ENCODE results near the gene WFIKKN2. TPM values are rescaled to one million over a fixed set of nuclear protein-coding genes. Genes with fewer than 3 reads are reported as not detected.

The WFIKKN2 gene
- total and polyA plus RNA-seq, 2 experiments from 2014 or later: not detected

DNA sequence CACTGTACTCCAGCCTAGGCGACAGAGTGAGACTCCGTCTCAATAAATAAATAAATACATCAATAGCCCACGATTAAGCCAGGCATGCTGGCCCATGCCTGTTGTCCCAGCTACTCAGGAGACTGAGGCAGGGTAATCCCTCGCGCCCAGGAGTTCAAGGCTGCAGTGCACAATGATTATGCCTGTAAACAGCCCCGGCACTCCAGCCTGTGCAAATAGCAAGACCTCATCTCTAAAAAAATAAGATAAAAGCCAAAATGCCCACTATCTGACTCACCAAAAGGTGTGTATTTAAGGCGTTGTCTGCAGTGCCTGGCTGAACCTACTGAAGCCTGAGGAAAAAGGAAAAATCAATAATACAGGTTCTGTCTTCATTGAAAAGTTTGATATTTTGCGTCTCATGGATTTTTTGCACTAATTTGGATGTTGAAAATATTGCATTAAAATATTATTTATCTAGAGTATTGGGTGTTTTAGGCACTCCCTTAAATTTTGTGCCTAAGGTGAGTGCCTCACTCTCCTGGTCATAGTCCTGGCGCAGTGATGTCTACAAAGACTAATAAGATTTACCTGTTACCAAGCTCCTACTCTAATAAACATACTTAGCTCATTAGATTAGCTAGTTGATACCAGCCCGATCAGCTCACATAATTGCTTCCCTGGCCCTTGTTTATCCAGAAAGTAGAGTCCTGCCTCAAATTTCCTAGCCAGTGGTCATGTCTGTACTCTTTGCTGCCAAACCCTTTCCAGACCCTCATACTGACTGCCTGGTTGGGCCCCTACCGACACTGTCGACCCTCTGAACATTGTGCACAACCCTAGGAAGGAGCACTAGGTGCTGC lies 55.5 kb downstream of the WFIKKN2 start:
- H3F3A ChIP-seq (replicated peaks; ENCODE audit: low read depth): 0 out of 2 replicates have a peak, but pooled peaks cover 3% of the 10 kb centered on the region
- no peaks in the 10 kb centered on the region for H3K36me3 Mint-ChIP-seq (ENCODE audit: low read depth)
- no peak overlapping the region for H3K27ac ChIP-seq (ENCODE audit: low read depth)
- H3K4me3 Mint-ChIP-seq: no peak overlapping the region
- no peaks in the 10 kb centered on the region for H3K9me2 ChIP-seq (ENCODE audit: insufficient read depth)
- H3K27ac Mint-ChIP-seq: peak overlapping the region; percentile 42; the same call in 1 of the 2 replicates
- H3K27me3 ChIP-seq (ENCODE audit: insufficient read depth): no peaks in the 10 kb centered on the region
- H2AFZ ChIP-seq: peak overlapping the region; percentile 11; the same call in 1 of the 2 replicates
- peaks cover 9% of the 10 kb centered on the region for H3K27me3 Mint-ChIP-seq (ENCODE audit: insufficient read depth, low read depth, poor library complexity)
- H3K36me3 ChIP-seq (ENCODE audit: insufficient read depth): no peaks in the 10 kb centered on the region
- no peaks in the 10 kb centered on the region for H4K20me1 ChIP-seq (replicated peaks; ENCODE audit: insufficient read depth)
- no peaks in the 10 kb centered on the region for H3K79me2 ChIP-seq (replicated peaks; ENCODE audit: insufficient read depth)
- H3K9me3 Mint-ChIP-seq: no peaks in the 10 kb centered on the region; the same call in 2 of the 3 replicates
- H3K4me1 ChIP-seq (ENCODE audit: insufficient read depth): peaks cover 25% of the 10 kb centered on the region
- DNase-seq (ENCODE audit: low spot score): no peak
- no peak for TF ChIP-seq JUNB (IDR thresholded peaks at IDR 0.05; ENCODE audit: unreplicated experiment)
- TF ChIP-seq, protein P1, sequence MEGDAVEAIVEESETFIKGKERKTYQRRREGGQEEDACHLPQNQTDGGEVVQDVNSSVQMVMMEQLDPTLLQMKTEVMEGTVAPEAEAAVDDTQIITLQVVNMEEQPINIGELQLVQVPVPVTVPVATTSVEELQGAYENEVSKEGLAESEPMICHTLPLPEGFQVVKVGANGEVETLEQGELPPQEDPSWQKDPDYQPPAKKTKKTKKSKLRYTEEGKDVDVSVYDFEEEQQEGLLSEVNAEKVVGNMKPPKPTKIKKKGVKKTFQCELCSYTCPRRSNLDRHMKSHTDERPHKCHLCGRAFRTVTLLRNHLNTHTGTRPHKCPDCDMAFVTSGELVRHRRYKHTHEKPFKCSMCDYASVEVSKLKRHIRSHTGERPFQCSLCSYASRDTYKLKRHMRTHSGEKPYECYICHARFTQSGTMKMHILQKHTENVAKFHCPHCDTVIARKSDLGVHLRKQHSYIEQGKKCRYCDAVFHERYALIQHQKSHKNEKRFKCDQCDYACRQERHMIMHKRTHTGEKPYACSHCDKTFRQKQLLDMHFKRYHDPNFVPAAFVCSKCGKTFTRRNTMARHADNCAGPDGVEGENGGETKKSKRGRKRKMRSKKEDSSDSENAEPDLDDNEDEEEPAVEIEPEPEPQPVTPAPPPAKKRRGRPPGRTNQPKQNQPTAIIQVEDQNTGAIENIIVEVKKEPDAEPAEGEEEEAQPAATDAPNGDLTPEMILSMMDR (conservative IDR thresholded peaks at IDR 0.05; ENCODE audit: low read depth in 2 of 2): no peak
- no peak for TF ChIP-seq CREB1 (CRISPR knock-in tag; IDR thresholded peaks at IDR 0.05; ENCODE audit: low read depth)
- TF ChIP-seq, protein P2, sequence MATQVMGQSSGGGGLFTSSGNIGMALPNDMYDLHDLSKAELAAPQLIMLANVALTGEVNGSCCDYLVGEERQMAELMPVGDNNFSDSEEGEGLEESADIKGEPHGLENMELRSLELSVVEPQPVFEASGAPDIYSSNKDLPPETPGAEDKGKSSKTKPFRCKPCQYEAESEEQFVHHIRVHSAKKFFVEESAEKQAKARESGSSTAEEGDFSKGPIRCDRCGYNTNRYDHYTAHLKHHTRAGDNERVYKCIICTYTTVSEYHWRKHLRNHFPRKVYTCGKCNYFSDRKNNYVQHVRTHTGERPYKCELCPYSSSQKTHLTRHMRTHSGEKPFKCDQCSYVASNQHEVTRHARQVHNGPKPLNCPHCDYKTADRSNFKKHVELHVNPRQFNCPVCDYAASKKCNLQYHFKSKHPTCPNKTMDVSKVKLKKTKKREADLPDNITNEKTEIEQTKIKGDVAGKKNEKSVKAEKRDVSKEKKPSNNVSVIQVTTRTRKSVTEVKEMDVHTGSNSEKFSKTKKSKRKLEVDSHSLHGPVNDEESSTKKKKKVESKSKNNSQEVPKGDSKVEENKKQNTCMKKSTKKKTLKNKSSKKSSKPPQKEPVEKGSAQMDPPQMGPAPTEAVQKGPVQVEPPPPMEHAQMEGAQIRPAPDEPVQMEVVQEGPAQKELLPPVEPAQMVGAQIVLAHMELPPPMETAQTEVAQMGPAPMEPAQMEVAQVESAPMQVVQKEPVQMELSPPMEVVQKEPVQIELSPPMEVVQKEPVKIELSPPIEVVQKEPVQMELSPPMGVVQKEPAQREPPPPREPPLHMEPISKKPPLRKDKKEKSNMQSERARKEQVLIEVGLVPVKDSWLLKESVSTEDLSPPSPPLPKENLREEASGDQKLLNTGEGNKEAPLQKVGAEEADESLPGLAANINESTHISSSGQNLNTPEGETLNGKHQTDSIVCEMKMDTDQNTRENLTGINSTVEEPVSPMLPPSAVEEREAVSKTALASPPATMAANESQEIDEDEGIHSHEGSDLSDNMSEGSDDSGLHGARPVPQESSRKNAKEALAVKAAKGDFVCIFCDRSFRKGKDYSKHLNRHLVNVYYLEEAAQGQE (IDR thresholded peaks at IDR 0.05; ENCODE audit: unreplicated experiment): no peak
- TF ChIP-seq NANOG (IDR thresholded peaks at IDR 0.05; ENCODE audit: borderline replicate concordance): no peak
- no peak for TF ChIP-seq ZNF114 (CRISPR knock-in tag; IDR thresholded peaks at IDR 0.05)
- TF ChIP-seq ZNF331 (CRISPR knock-in tag; IDR thresholded peaks at IDR 0.05; ENCODE audit: low read depth): no peak
- TF ChIP-seq, protein P3, sequence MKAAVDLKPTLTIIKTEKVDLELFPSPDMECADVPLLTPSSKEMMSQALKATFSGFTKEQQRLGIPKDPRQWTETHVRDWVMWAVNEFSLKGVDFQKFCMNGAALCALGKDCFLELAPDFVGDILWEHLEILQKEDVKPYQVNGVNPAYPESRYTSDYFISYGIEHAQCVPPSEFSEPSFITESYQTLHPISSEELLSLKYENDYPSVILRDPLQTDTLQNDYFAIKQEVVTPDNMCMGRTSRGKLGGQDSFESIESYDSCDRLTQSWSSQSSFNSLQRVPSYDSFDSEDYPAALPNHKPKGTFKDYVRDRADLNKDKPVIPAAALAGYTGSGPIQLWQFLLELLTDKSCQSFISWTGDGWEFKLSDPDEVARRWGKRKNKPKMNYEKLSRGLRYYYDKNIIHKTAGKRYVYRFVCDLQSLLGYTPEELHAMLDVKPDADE (IDR thresholded peaks at IDR 0.05): no peak
- TF ChIP-seq EZH2phosphoT487 (IDR thresholded peaks at IDR 0.05; ENCODE audit: unreplicated experiment): no peak
- no peak for TF ChIP-seq EZH2 (IDR thresholded peaks at IDR 0.05; ENCODE audit: low read depth, unreplicated experiment)
- no peak for TF ChIP-seq POLR2AphosphoS5 (IDR thresholded peaks at IDR 0.05; ENCODE audit: low read depth)
- TF ChIP-seq STAT1 (IDR thresholded peaks at IDR 0.05; ENCODE audit: unreplicated experiment): no peak
- TF ChIP-seq, protein P4, sequence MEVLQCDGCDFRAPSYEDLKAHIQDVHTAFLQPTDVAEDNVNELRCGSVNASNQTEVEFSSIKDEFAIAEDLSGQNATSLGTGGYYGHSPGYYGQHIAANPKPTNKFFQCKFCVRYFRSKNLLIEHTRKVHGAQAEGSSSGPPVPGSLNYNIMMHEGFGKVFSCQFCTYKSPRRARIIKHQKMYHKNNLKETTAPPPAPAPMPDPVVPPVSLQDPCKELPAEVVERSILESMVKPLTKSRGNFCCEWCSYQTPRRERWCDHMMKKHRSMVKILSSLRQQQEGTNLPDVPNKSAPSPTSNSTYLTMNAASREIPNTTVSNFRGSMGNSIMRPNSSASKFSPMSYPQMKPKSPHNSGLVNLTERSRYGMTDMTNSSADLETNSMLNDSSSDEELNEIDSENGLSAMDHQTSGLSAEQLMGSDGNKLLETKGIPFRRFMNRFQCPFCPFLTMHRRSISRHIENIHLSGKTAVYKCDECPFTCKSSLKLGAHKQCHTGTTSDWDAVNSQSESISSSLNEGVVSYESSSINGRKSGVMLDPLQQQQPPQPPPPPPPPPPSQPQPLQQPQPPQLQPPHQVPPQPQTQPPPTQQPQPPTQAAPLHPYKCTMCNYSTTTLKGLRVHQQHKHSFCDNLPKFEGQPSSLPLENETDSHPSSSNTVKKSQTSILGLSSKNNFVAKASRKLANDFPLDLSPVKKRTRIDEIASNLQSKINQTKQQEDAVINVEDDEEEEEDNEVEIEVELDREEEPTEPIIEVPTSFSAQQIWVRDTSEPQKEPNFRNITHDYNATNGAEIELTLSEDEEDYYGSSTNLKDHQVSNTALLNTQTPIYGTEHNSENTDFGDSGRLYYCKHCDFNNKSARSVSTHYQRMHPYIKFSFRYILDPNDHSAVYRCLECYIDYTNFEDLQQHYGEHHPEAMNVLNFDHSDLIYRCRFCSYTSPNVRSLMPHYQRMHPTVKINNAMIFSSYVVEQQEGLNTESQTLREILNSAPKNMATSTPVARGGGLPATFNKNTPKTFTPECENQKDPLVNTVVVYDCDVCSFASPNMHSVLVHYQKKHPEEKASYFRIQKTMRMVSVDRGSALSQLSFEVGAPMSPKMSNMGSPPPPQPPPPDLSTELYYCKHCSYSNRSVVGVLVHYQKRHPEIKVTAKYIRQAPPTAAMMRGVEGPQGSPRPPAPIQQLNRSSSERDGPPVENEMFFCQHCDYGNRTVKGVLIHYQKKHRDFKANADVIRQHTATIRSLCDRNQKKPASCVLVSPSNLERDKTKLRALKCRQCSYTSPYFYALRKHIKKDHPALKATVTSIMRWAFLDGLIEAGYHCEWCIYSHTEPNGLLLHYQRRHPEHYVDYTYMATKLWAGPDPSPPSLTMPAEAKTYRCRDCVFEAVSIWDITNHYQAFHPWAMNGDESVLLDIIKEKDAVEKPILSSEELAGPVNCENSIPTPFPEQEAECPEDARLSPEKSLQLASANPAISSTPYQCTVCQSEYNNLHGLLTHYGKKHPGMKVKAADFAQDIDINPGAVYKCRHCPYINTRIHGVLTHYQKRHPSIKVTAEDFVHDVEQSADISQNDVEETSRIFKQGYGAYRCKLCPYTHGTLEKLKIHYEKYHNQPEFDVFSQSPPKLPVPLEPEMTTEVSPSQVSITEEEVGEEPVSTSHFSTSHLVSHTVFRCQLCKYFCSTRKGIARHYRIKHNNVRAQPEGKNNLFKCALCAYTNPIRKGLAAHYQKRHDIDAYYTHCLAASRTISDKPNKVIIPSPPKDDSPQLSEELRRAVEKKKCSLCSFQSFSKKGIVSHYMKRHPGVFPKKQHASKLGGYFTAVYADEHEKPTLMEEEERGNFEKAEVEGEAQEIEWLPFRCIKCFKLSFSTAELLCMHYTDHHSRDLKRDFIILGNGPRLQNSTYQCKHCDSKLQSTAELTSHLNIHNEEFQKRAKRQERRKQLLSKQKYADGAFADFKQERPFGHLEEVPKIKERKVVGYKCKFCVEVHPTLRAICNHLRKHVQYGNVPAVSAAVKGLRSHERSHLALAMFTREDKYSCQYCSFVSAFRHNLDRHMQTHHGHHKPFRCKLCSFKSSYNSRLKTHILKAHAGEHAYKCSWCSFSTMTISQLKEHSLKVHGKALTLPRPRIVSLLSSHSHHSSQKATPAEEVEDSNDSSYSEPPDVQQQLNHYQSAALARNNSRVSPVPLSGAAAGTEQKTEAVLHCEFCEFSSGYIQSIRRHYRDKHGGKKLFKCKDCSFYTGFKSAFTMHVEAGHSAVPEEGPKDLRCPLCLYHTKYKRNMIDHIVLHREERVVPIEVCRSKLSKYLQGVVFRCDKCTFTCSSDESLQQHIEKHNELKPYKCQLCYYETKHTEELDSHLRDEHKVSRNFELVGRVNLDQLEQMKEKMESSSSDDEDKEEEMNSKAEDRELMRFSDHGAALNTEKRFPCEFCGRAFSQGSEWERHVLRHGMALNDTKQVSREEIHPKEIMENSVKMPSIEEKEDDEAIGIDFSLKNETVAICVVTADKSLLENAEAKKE (CRISPR knock-in tag; IDR thresholded peaks at IDR 0.05): no peak
- H3K4me2 ChIP-seq: no peak overlapping the region
- peak; percentile 8; the same call in 1 of the 3 replicates for ATAC-seq
- no peak overlapping the region for H3K4me3 ChIP-seq
- H3K4me1 Mint-ChIP-seq: peaks cover 39% of the 10 kb centered on the region

Data from GM23338 (cell line).